Kidney epithelial cell (primary cell): ENCODE results near the gene ZDHHC14. TPM values are rescaled to one million over a fixed set of nuclear protein-coding genes. Genes with fewer than 3 reads are reported as not detected.

Experiments
- DNase-seq: peaks from one replicate; pipeline ENCODE4 v3.0.0-alpha.2; 2010; ENCODE audit warnings: low read depth
- H3K27me3 ChIP-seq: 2 replicates; pipeline ENCODE4 v1.6.0; 2011; ENCODE audit warnings: low read length; ENCODE audit not compliant: control insufficient read depth, insufficient read depth
- H3K36me3 ChIP-seq: 2 replicates; pipeline ENCODE4 v1.5.1; 2011; ENCODE audit warnings: low read length; ENCODE audit not compliant: control insufficient read depth, insufficient read depth
- H3K4me3 ChIP-seq: 2 replicates; pipeline ENCODE4 v1.5.1; 2011; ENCODE audit warnings: low read depth, mild to moderate bottlenecking, control low read depth, low read length
- total RNA-seq: library from RNA; depleted of rRNA; stranded (reverse); fragments of >200 nt; gene quantifications from 2 replicates; pipeline ENCODE4 v1.2.3, GENCODE V29; 2015
- TF ChIP-seq, protein P1 (sequence below): IDR thresholded peaks from 2 replicates; pipeline ENCODE4 v1.5.1; 2011; ENCODE audit warnings: mild to moderate bottlenecking, moderate library complexity, low read length, control low read depth, inconsistent platforms; ENCODE audit not compliant: insufficient read depth, poor library complexity, severe bottlenecking

ZDHHC14 gene
- total RNA-seq, 1 donor from 2014 or later: 9.7 TPM

DNA sequence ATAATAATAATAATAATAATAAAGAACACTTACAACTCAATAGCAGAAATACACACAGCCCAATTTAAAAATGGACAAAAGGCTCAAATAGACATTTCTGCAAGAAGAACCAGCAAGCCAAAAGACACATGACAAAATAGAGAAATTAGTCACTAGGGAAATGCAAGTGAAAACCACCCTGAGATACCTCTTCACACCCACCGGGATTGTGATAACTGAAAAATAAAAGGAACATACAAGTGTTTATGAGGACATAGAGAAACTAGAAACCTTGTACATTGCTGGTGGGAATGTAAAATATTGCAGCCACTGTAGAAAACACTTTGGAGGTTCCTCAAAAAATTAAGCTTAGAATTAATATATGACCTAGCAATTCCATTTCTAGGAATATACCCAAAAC lies 59.2 kb downstream of the ZDHHC14 start:
- no peak for DNase-seq
- no peaks in the 10 kb centered on the region for H3K36me3 ChIP-seq
- H3K4me3 ChIP-seq: no peak overlapping the region
- TF ChIP-seq, protein P1, sequence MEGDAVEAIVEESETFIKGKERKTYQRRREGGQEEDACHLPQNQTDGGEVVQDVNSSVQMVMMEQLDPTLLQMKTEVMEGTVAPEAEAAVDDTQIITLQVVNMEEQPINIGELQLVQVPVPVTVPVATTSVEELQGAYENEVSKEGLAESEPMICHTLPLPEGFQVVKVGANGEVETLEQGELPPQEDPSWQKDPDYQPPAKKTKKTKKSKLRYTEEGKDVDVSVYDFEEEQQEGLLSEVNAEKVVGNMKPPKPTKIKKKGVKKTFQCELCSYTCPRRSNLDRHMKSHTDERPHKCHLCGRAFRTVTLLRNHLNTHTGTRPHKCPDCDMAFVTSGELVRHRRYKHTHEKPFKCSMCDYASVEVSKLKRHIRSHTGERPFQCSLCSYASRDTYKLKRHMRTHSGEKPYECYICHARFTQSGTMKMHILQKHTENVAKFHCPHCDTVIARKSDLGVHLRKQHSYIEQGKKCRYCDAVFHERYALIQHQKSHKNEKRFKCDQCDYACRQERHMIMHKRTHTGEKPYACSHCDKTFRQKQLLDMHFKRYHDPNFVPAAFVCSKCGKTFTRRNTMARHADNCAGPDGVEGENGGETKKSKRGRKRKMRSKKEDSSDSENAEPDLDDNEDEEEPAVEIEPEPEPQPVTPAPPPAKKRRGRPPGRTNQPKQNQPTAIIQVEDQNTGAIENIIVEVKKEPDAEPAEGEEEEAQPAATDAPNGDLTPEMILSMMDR: no peak
- H3K27me3 ChIP-seq: no peaks in the 10 kb centered on the region

DNA sequence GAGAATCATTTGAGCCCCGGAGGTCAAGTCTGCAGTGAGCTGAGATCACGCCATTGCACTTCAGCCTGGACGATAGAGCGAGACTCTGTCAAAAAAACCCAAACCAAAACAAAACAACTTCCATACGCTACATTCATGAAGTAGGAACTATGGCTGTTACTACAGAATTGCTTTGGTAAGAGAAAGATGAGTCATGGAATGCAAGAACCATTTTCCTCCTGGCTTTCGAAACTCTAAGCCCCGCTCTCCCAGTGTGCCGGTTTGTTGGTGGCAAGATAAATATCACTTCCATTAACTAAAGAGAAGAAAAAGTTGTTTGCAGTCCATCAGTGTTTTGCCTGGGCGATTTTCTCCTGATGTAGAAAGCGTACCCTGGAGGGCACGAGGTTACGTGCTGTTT lies 61.3 kb downstream of the ZDHHC14 start:
- Histone ChIP-seq H3K4me3 (no peak overlapping the region), H3K27me3 (no peaks in the 10 kb centered on the region), H3K36me3 (no peaks in the 10 kb centered on the region)
- TF ChIP-seq, protein P1: no peak
- DNase-seq: no peak

DNA sequence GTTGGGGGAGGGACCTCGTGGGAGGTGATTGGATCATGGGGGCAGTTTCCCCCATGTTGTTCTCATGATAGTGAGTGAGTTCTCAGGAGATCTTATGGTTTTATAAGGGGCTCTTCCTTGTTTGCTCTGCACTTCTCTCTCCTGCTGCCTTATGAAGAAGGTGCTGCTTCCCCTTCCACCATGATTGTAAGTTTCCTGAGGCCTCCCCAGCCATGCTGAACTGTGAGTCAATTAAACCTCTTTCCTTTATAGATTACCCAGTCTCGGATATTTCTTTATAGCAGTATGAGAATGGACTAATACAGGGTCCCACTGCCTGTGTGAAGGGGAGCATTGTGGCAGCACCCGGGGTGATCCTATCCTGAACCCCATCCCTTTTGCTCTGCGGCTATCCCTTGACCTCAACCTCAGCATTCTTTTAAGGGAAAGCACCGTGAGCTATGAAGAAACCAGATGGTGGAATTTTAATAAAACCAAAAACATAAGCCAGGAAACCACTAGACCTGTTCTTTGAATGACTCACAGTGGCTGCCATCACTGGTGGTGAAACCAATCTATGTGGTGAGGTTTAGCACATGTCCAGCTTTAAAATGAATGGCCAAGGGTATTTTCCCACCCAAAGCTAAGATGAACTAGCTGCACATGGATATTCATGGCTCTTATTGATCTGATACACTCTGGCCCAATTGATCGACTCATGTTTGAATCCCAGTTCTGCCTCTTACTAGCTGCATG lies 62.2 kb downstream of the ZDHHC14 start:
- no peak for DNase-seq
- TF ChIP-seq, protein P1: no peak
- Histone ChIP-seq H3K4me3 (no peak overlapping the region), H3K36me3 (no peaks in the 10 kb centered on the region), H3K27me3 (no peaks in the 10 kb centered on the region)

- Histone ChIP-seq H3K4me3 (no peak overlapping the region), H3K36me3 (no peaks in the 10 kb centered on the region), H3K27me3 (no peaks in the 10 kb centered on the region)
- TF ChIP-seq, protein P1: no peak
- no peak for DNase-seq
Measured at GRCh38 chr6:157445277-157446009, 64.5 kb downstream of the ZDHHC14 start.

DNA sequence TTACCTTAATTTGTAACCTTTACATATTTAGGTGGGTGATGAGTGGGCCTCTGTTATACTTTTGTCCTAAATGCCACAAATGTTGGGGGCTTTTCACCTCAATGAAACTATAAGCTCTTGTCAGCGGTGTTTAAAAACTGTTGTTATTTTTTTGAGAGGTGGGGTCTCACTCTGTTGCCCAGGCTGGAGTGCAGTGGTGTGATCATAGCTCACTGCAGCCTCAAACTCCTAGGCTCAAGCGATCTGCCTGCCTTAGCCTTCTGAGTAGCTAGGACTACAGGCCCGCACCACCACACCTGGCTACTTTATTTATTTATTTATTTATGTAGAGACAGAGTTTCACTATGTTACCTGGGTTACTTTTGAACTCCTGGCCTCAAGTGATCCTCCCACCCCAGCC lies 66.7 kb downstream of the ZDHHC14 start:
- no peaks in the 10 kb centered on the region for H3K36me3 ChIP-seq

More for the DNA sequence above, 66.7 kb downstream of the ZDHHC14 start:
- no peak for DNase-seq
- Histone ChIP-seq H3K4me3 (no peak overlapping the region), H3K27me3 (no peaks in the 10 kb centered on the region)
- TF ChIP-seq, protein P1: no peak
